Stimulated activated CD4-positive, alpha-beta T cell treated with anti-CD3 and anti-CD28 coated beads, TNF-alpha, amount 100 ng/mL, for 24 hours (primary cell): Measurements from ENCODE around the gene CHTOP.
"Not testable (repeated sequence)": the region's sequence is repeated elsewhere in the genome, so short reads cannot be mapped to it uniquely, and the experiment has no call there.

Source experiments
- DNase-seq, 3 experiments: peaks; one replicate each; pipeline ENCODE4 v3.0.0-alpha.2; 2020; ENCODE audit warnings: low read depth in 3 of 3

The CHTOP gene

GRCh38 chr1:153633754-153634665 lies at the start of gene CHTOP:
TSS of gene CHTOP (plus strand) at chr1:153634066. CDS start at chr1:153636589, 2,523 bp downstream.
- DNase-seq: peak; percentile 95

GRCh38 chr1:153585006-153585405 lies 48.9 kb upstream of the CHTOP start:
- no peak for DNase-seq

- DNase-seq: no peak
Observed at GRCh38 chr1:153586347-153586746, 47.5 kb upstream of the CHTOP start.

GRCh38 chr1:153587314-153587713 lies 46.6 kb upstream of the CHTOP start:
- no peak for DNase-seq

- DNase-seq: not testable (repeated sequence)
Observed at GRCh38 chr1:153588033-153588432, 45.8 kb upstream of the CHTOP start.

GRCh38 chr1:153588482-153588881 lies 45.4 kb upstream of the CHTOP start:
- no peak for DNase-seq

- no peak for DNase-seq
Observed at GRCh38 chr1:153592748-153593147, 41.1 kb upstream of the CHTOP start.

- DNase-seq: no peak
Observed at GRCh38 chr1:153597206-153597605, 36.7 kb upstream of the CHTOP start.

- no peak for DNase-seq
Observed at GRCh38 chr1:153598309-153599172, 35.3 kb upstream of the CHTOP start.

GRCh38 chr1:153599847-153600246 lies 34.0 kb upstream of the CHTOP start:
- no peak for DNase-seq

- no peak for DNase-seq
Observed at GRCh38 chr1:153602749-153603148, 31.1 kb upstream of the CHTOP start.

GRCh38 chr1:153606194-153606593 lies 27.7 kb upstream of the CHTOP start:
- DNase-seq: no peak

- DNase-seq: no peak
Observed at GRCh38 chr1:153607381-153607780, 26.5 kb upstream of the CHTOP start.

- DNase-seq: no peak
Observed at GRCh38 chr1:153608089-153608682, 25.7 kb upstream of the CHTOP start.

GRCh38 chr1:153608742-153609584 lies 24.9 kb upstream of the CHTOP start:
- DNase-seq: no peak

- DNase-seq: no peak
Observed at GRCh38 chr1:153609585-153609907, 24.3 kb upstream of the CHTOP start.

GRCh38 chr1:153610334-153610733 lies 23.5 kb upstream of the CHTOP start:
- no peak for DNase-seq

GRCh38 chr1:153610811-153611301 lies 23.0 kb upstream of the CHTOP start:
- no peak for DNase-seq

- no peak for DNase-seq
Observed at GRCh38 chr1:153611356-153611755, 22.5 kb upstream of the CHTOP start.

GRCh38 chr1:153612111-153612754 lies 21.6 kb upstream of the CHTOP start:
- DNase-seq: no peak
